NCI-H2107 treated with DMSO at 0.1 percent for 48 hours (cell line): ENCODE measurements around the gene TPPP.
A peak's percentile ranks its signal among the peaks of the same experiment; 100 is the strongest.

Experiments used
- DNase-seq: peaks from one replicate; lab custom pipeline; 2025; ENCODE audit not compliant: unreplicated experiment; lab: John Stamatoyannopoulos, UW

The TPPP gene

DNA sequence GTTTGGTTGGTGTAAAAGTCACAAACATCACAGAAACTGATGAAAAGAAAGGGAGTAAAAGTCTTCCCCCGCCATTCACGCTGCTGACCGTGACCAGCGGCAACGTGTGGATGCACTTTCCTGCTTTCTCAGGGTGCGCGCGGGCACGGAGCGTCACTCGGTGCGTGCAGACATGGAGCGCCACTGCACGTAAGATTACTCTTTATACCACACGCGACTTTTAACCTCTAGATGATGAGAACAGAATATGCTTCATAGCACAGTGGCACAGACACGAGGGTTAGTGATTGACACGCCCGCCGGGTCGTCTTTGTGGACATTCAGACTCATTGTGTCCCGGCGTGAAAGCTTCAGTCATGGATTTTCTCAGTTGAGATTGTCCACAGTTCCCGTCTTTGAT, 65.3 kb downstream of the TPPP start:
- DNase-seq = no peak

GRCh38 chr5:626850-627249, 66.3 kb downstream of the TPPP start:
- DNase-seq = no peak

DNA sequence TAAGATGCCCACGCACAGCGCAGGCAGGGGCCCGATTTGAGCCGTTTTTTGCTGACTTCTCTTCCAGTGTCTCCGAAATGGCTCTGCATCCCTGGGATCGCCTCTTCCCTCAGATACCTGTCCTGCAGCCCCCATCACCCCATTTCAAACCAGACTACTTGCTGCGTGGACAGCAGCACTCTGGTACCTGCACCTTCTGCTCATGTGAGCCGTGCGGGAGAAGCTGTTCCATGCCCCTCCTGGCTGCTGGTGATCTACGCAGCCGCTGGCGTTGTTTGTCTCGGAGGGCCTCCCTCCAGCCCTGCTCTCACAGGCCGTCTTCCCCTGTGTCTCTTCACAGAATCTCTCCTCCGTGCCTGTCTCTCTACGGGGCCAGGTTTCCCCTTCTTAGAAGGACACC, 67.6 kb downstream of the TPPP start:
- no peak for DNase-seq

- no peak for DNase-seq
Observed at GRCh38 chr5:624951-625230, 68.3 kb downstream of the TPPP start.

DNA sequence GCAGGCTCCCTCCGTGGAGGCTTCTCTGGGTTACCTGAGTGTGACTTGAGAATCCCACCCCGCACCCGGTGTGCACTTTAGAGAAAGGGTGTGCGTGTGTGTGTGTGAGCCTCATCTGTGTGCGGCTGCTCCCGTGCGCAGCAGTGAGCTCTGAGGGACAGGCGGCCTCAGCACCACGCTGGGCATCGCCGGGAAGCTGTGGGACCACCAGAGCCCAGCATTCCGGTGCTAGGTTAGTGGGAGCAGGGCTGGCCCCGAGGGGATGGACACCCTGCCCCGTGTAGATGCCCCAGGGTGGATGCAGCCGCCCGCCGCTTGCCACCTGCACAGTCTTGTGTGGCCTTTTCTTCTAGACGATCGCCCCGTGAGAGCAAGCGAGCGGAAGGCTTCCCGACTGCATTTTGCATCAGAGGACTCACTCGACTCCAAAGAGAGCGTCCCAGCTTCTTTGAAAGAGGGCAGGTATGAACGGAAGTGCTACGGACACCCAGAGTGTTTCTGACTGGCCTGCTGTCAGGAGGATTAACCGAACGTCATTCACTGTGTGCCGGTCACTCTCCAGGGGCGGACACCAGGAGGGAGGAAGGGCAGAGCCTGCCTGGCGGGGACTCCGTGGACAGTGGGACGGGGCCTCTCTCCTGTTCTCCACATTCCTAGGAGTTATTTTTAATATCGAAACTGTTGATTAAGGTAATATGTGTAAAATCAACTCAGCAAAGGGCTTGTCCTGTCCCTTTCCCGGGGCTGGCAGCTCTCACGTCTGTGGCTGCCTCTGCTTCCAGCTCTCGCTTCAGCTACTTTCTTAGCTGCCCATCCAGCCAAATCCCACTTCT, 68.8 kb downstream of the TPPP start:
- DNase-seq = no peak

DNA sequence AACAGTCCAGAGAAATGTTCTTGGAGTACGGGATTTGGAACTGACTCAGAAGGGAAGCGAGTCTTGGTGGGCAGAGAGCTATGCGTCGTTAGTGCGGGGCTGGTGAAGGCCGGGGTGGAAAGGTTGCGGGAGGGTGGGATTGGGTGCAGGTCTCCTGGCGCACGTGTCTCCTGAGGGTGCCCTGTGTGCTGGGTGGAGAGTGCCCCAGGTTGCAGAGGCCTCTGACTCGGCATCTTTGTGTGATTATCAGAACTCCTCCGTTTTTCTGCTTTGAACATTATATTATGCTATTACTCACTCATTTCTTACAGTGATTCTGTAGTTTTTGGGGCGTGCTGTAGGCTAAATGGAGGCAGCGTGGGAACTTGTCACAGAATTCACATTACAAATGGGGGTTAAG, 69.6 kb downstream of the TPPP start:
- DNase-seq = no peak

- no peak for DNase-seq
Observed at GRCh38 chr5:622946-623522, 70.1 kb downstream of the TPPP start.

- no peak for DNase-seq
Observed at GRCh38 chr5:622359-622758, 70.8 kb downstream of the TPPP start.

- no peak for DNase-seq
Observed at GRCh38 chr5:621341-621761, 71.8 kb downstream of the TPPP start.

DNA sequence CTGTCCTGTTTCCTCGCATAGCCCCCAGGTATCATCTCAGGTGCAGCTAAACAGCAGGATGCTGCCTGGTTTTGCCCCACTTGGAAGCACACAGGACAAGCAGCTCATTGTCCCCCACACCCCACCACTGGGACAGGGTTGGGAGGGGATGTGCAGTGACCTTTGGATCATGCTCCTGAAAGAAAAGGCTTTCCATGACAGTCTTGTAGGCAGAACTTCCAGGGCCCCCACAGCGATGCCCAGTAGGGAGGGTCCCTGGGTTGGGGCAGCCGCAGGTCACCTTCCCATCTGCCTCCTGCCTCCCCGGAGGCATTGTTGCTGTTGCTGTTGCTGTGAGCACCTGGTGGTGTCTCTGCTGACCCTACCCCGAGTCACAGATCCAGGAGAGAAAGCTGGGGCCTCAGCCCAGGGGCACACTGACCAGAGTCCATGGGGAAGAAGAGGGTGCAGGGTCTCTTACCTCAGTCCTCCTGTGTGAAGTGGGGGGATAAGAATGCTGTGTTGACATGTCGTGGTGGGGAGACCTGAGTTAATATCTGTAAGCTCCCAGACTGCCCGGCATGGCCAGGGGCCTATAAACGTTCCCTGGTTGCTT, 72.5 kb downstream of the TPPP start:
- DNase-seq = no peak

DNA sequence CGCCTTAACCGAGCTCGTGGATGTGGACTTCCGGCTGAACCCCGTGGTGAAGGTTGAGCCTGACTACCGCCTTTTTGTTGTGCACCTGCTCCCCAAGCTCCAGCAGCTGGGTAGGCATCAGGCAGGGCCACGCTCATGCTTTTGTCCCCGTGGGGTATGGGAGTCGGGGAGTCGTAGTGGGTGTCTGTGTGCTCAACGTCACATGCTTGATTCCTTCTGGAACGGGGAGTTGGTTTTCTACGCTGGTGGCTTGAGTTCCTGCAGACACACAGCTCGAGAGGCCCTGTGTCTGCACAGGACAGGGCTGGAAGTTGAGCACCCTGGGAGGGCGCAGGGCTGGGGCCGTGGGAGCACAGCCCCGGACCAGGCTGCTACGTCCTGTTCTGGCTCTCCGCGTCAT, 73.0 kb downstream of the TPPP start:
- DNase-seq = no peak

DNA sequence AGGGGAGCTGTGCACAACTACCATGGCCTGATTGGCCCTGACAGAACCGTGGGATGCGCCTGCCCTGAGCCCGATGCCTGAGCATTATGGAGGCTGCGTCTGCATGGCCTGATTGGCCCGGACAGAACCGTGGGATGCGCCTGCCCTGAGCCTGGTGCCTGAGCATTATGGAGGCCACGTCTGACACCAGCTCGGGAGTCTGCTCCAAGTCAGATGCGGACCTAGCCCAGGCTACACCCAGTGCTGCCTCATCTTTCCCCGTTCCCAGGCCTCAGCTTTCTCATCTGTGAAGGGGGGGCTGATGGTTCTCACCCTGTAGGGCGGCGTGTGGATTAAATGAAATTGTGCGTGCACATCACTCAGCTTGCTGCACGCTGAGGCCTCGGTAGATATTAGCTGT, 73.7 kb downstream of the TPPP start:
- DNase-seq = no peak

GRCh38 chr5:618450-618849, 74.7 kb downstream of the TPPP start:
- DNase-seq = no peak

- no peak for DNase-seq
Observed at GRCh38 chr5:617896-618295, 75.3 kb downstream of the TPPP start.

GRCh38 chr5:616484-617039, 76.6 kb downstream of the TPPP start:
- no peak for DNase-seq

GRCh38 chr5:612498-613424, 80.4 kb downstream of the TPPP start:
- no peak for DNase-seq

DNA sequence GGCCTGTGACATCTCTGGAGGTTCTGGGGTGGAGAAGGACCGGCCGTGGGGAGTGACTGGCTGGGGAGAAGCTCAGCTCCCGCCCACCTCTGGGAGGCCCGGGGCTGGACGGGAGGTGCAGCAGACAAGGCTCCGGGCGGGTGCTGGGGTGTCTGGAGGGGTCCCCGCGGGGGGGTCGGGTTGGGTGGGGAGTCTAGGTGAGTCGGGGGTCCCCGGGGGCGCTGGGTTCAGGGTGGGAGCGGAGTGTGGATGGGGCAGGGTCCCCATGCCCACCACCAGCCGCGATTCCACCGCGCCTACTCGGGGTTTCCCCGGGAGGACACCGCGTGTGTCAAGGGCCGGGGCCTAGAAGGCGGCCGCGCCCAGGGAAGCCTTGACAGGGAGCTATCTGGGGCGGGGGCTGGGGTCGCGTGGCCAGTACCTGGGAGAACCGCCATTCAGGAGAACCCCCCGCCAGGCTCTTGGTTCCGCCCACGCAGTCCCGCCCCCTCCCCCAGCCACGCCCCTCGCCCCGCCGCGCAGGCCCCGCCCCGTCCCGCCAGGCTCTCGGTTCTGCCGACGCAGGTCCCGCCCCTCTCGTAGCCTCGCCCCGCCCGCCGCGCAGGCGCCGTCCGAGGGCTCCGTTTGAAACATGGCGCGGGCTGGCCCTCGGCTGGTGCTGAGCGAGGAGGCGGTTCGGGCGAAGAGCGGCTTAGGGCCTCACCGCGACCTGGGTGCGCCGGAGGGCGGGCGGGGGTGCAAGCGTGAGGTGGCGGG, 81.2 kb downstream of the TPPP start, which contains the start of gene CEP72:
CEP72 (plus strand) TSS at position 610 of the 756 bp plus-strand sequence; CDS start at position 632, 22 bp downstream.
- peak; percentile 60 for DNase-seq

GRCh38 chr5:610744-611730, 82.1 kb downstream of the TPPP start:
- no peak for DNase-seq
